H54 (cell line): Measurements from ENCODE around the gene GPX2.

ENCODE experiments used
- DNase-seq: peaks from one replicate; pipeline ENCODE4 v3.0.0; 2011; ENCODE audit warnings: low spot score, mixed read lengths; ENCODE audit not compliant: insufficient read length
- FAIRE-seq: peaks from 3 replicates; lab custom pipeline; 2011; peaks lifted over from hg19 to GRCh38; lab: Jason Lieb, UNC
- POLR2A ChIP-seq: IDR thresholded peaks from 2 replicates; pipeline ENCODE4 v1.6.1; 2011; ENCODE audit warnings: low read depth, mild to moderate bottlenecking, low read length

The GPX2 gene

GRCh38 chr14:64942531-64943111, at the start of gene GPX2:
Gene GPX2, minus strand, starts transcription at chr14:64942745. Its CDS starts 19 bp downstream, at chr14:64942726.
- TF ChIP-seq POLR2A: no peak
- no peak for FAIRE-seq
- DNase-seq: no peak

- FAIRE-seq (no peak), DNase-seq (no peak)
- no peak for TF ChIP-seq POLR2A
Measured at GRCh38 chr14:64990939-64991338, 48.4 kb upstream of the GPX2 start.

GRCh38 chr14:64990296-64990695, 47.8 kb upstream of the GPX2 start:
- DNase-seq (no peak), FAIRE-seq (no peak)
- TF ChIP-seq POLR2A: no peak

DNA sequence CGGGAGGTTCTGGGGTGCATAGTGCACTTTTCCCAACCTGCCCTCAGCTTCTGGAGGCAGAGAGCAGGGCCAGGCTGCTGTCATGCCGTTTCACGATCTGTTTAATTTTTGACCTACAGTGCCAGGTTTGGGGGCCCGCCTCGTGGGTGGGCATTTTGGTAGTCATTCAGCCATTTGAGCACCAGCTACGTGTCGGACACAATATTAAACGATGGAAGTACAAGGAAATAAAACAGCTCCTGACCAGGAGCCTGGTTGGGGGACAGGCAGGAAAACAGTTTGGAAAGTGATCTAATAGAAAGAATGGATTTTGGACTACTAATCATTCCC, 44.9 kb upstream of the GPX2 start:
- FAIRE-seq: no peak

GRCh38 chr14:64986648-64987437, 44.3 kb upstream of the GPX2 start, which contains the start of gene FNTB:
Gene FNTB, plus strand, starts transcription at chr14:64986895. Its CDS starts 59 bp downstream, at chr14:64986954.
- peak; percentile 32 for TF ChIP-seq POLR2A
- DNase-seq (peak; percentile 89), FAIRE-seq (peak; percentile 99)

More for the DNA sequence above, 44.9 kb upstream of the GPX2 start:
- no peak for TF ChIP-seq POLR2A
- DNase-seq: no peak

DNA sequence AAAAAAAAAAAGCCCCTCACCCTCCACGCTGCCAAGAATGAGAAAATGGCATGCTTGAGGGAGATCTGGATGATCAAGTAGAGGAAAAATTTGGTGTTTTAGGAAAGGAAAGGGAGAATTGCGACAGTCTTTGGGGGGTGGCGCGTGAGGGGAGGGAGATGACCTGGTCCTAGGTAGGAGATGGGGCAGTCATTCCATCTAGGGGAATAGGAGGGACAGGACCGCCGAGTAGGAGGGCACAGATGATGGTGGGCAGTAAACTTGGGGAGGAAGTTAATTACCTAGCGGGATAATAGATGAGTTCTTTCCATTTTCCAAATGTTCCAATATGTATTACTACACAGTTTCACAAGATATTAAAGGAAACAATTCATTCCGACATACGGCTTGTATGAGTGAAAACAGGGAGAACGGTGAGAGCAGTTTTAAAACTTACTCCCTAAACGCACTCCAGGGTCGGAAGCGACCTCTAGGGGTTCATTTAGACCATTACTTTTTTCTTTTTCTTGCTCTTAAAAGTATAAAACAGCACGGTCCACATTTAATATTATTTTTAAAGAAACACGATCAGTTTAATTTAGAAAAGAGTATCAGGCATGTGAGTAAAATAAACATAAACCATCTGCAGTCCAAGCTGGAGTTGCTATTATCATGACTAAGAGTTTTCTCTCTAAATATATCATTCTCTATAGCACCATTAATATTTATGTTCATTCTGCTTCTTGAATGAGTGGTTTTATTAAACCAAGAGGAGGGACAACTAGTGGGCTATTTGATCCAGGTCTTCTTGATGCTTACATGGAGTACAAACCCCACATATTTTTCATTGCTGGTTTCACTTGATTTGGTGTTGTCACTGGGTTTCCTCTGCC, 41.1 kb upstream of the GPX2 start:
- FAIRE-seq (peak; percentile 88), DNase-seq (no peak)
- no peak for TF ChIP-seq POLR2A

- peak; percentile 94 for FAIRE-seq
- no peak for DNase-seq
- no peak for TF ChIP-seq POLR2A
Measured at GRCh38 chr14:64979336-64980074, 37.0 kb upstream of the GPX2 start.

- FAIRE-seq (no peak), DNase-seq (no peak)
- no peak for TF ChIP-seq POLR2A
Measured at GRCh38 chr14:64974563-64974962, 32.0 kb upstream of the GPX2 start.

DNA sequence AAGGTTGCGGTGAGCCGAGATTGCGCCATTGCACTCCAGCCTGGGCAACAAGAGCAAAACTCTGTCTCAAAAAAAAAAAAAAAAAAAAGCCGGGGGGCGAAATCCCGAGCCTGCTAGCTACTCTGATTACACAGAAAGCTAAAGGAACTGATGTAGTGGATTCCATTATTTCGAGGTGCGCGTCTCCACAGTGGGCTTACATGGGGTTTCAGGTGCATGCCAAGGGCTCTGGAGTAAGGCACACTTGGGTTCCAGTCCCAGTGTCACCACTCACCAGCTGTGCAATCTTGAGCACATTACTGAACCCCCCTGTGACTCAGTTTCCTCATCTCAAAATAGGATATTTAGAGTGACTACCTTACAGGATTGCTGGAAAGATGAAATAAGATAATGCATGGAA, 31.3 kb upstream of the GPX2 start:
- TF ChIP-seq POLR2A: no peak
- DNase-seq (no peak), FAIRE-seq (no peak)

DNA sequence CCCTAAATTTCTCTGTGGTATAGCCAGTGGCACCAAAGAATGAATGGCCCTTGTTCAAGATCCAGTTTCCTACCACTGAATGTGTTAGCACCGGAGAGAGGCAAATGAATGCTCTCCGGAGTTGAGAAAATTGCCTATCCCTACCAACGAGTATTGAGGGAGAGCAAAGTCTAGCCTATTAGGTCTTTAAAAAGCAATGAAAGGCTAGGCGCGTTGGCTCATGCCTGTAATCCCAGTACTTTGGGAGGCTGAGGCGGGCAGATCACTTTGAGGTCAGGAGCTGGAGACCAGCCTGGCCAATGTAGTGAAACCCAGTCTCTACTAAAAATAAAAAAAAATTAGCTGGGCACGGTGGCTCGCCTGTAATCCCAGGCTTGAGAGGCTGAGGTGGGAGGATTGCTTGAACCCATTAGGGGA, 30.5 kb upstream of the GPX2 start:
- no peak for FAIRE-seq
- TF ChIP-seq POLR2A: no peak
- no peak for DNase-seq

- DNase-seq (peak; percentile 39), FAIRE-seq (no peak)
- no peak for TF ChIP-seq POLR2A
Measured at GRCh38 chr14:64971943-64972791, 29.6 kb upstream of the GPX2 start, which contains the start of gene RAB15. Gene RAB15, minus strand, starts transcription at chr14:64972336. Its CDS starts 260 bp downstream, at chr14:64972076.

GRCh38 chr14:64971491-64971942, 29.0 kb upstream of the GPX2 start:
- no peak for TF ChIP-seq POLR2A
- DNase-seq: no peak
- no peak for FAIRE-seq
